Measurements from ENCODE around the gene HSD3B1. TPM values are rescaled to one million over a fixed set of nuclear protein-coding genes. Genes with fewer than 3 reads are reported as not detected.

HSD3B1 gene
- total and polyA plus RNA-seq, 7 donors = not detected

GRCh38 chr1:119546641-119547040 lies 39.6 kb downstream of the HSD3B1 start:
- intact Hi-C loops (cut with DNase I) = no loop called here
- Histone ChIP-seq H3K4me1 (no peaks in the 10 kb centered on the region), H3K27me3 (ENCODE audit: insufficient read depth in 3 of 3, low read length in 2 of 3) (no peaks in the 10 kb centered on the region), H3K4me3 (no peak overlapping the region), H3K27ac (no peak overlapping the region), H3K36me3 (ENCODE audit: insufficient read depth in 1 of 2, low read depth in 1 of 2) (no peaks in the 10 kb centered on the region), H3K9me3 (no peaks in the 10 kb centered on the region)
- 88 to 100% (median 100%) methylated on average over 1 of the region's 1 CpG for WGBS, 3 donors
- ATAC-seq (no peak), DNase-seq (no peak)
- TF ChIP-seq CTCF (IDR thresholded peaks at IDR 0.05) = no peak

GRCh38 chr1:119547306-119547705 lies 40.3 kb downstream of the HSD3B1 start:
- intact Hi-C loops (cut with DNase I) = no loop called here

GRCh38 chr1:119547805-119548204 lies 40.8 kb downstream of the HSD3B1 start:
- WGBS, 3 donors = 89 to 94% (median 90%) methylated on average over 7 of the region's 7 CpGs

More at GRCh38 chr1:119547306-119547705, 40.3 kb downstream of the HSD3B1 start:
- Histone ChIP-seq H3K36me3 (ENCODE audit: insufficient read depth in 1 of 2, low read depth in 1 of 2) (no peaks in the 10 kb centered on the region), H3K27me3 (ENCODE audit: insufficient read depth in 3 of 3, low read length in 2 of 3) (no peaks in the 10 kb centered on the region), H3K4me3 (no peak overlapping the region), H3K9me3 (no peaks in the 10 kb centered on the region), H3K27ac (no peak overlapping the region), H3K4me1 (no peaks in the 10 kb centered on the region)
- TF ChIP-seq CTCF (IDR thresholded peaks at IDR 0.05) = no peak
- DNase-seq (no peak), ATAC-seq (no peak)
- 90 to 98% (median 96%) methylated on average over 1 of the region's 1 CpG for WGBS, 3 donors

GRCh38 chr1:119549719-119550132 lies 42.7 kb downstream of the HSD3B1 start:
- WGBS, 3 donors = 46 to 62% (median 58%) methylated on average over 4 of the region's 4 CpGs
- Histone ChIP-seq H3K9me3 (no peaks in the 10 kb centered on the region), H3K36me3 (ENCODE audit: insufficient read depth in 1 of 2, low read depth in 1 of 2) (no peaks in the 10 kb centered on the region), H3K27ac (no peak overlapping the region), H3K4me1 (no peaks in the 10 kb centered on the region), H3K4me3 (no peak overlapping the region), H3K27me3 (ENCODE audit: insufficient read depth in 3 of 3, low read length in 2 of 3) (no peaks in the 10 kb centered on the region)
- intact Hi-C loops (cut with DNase I) = no loop called here
- TF ChIP-seq CTCF (IDR thresholded peaks at IDR 0.05) = peak; percentile 25
- DNase-seq = no peak
- peak; percentile 50 to 77 (median 60) for ATAC-seq

More at GRCh38 chr1:119547805-119548204, 40.8 kb downstream of the HSD3B1 start:
- TF ChIP-seq CTCF (IDR thresholded peaks at IDR 0.05) = no peak
- no peak overlapping the region for H3K27ac ChIP-seq
- no peaks in the 10 kb centered on the region for H3K36me3 ChIP-seq (ENCODE audit: insufficient read depth in 1 of 2, low read depth in 1 of 2)
- DNase-seq (no peak), ATAC-seq (no peak)
- H3K4me3 ChIP-seq = no peak overlapping the region
- no peaks in the 10 kb centered on the region for H3K4me1 ChIP-seq
- intact Hi-C loops (cut with DNase I) = no loop called here
- no peaks in the 10 kb centered on the region for H3K9me3 ChIP-seq
- H3K27me3 ChIP-seq (ENCODE audit: insufficient read depth in 3 of 3, low read length in 2 of 3) = no peaks in the 10 kb centered on the region

GRCh38 chr1:119550381-119550780 lies 43.4 kb downstream of the HSD3B1 start:
- Histone ChIP-seq H3K4me1 (no peaks in the 10 kb centered on the region), H3K27me3 (ENCODE audit: insufficient read depth in 3 of 3, low read length in 2 of 3) (no peaks in the 10 kb centered on the region), H3K9me3 (no peaks in the 10 kb centered on the region), H3K36me3 (ENCODE audit: insufficient read depth in 1 of 2, low read depth in 1 of 2) (no peaks in the 10 kb centered on the region), H3K4me3 (no peak overlapping the region), H3K27ac (no peak overlapping the region)
- DNase-seq (no peak), ATAC-seq (no peak)
- intact Hi-C loops (cut with DNase I) = no loop called here
- 78 to 90% (median 80%) methylated on average over 2 of the region's 2 CpGs for WGBS, 3 donors
- no peak for TF ChIP-seq CTCF (IDR thresholded peaks at IDR 0.05)

All from psoas muscle (tissue), 8 donors.